H1 (cell line): ENCODE measurements around the gene OR5B3. TPM values are rescaled to one million over a fixed set of nuclear protein-coding genes. Genes with fewer than 3 reads are reported as not detected.

Experiments used
- CTCF ChIA-PET: fragments of 300-600 bp; sonication (Branson Sonifier 250); formaldehyde crosslinking; loops from one replicate; lab custom pipeline; 2021; ENCODE audit not compliant: partially characterized antibody; lab: Charles Lee
- POLR2A ChIA-PET: fragments of 300-600 bp; sonication (Branson Sonifier 250); formaldehyde crosslinking; loops from one replicate; lab custom pipeline; 2021; ENCODE audit warnings: inconsistent platforms; ENCODE audit not compliant: partially characterized antibody; lab: Charles Lee
- DNase-seq, 2 experiments: peaks; one replicate each; pipeline versions ENCODE4 v3.0.0 to v3.0.0-alpha.2; 2010 to 2022; ENCODE audit warnings: low spot score in 2 of 2, low read depth in 1 of 2, mixed read lengths in 1 of 2
- FAIRE-seq: peaks from 2 replicates; lab custom pipeline; 2011; peaks lifted over from hg19 to GRCh38; lab: Jason Lieb, UNC
- H2AFZ ChIP-seq: 2 replicates; pipeline ENCODE4 v1.8.1; 2012; ENCODE audit warnings: low read length, inconsistent platforms
- H2AK5ac ChIP-seq: 2 replicates; pipeline ENCODE4 v1.6.1; 2013; ENCODE audit warnings: low read depth, low read length
- H2BK120ac ChIP-seq: replicated peaks from 2 replicates; pipeline ENCODE3; 2013; ENCODE audit warnings: low read depth, low read length, inconsistent platforms
- H2BK12ac ChIP-seq: 2 replicates; pipeline ENCODE4 v1.6.1; 2013; ENCODE audit warnings: low read depth, low read length
- H2BK15ac ChIP-seq: 2 replicates; pipeline ENCODE4 v1.6.1; 2013; ENCODE audit warnings: low read length
- H2BK20ac ChIP-seq: 2 replicates; pipeline ENCODE4 v1.6.1; 2013; ENCODE audit warnings: low read length
- H2BK5ac ChIP-seq: 2 replicates; pipeline ENCODE4 v1.6.1; 2013; ENCODE audit warnings: low read depth, low read length
- H3K14ac ChIP-seq: 2 replicates; pipeline ENCODE4 v1.6.1; 2013; ENCODE audit warnings: inconsistent platforms; ENCODE audit not compliant: insufficient read length
- H3K18ac ChIP-seq: 2 replicates; pipeline ENCODE4 v1.6.1; 2013; ENCODE audit warnings: low read length; ENCODE audit errors: extremely low read depth
- H3K23ac ChIP-seq: 2 replicates; pipeline ENCODE4 v1.6.1; 2013; ENCODE audit warnings: inconsistent platforms; ENCODE audit not compliant: insufficient read length
- H3K23me2 ChIP-seq: 2 replicates; pipeline ENCODE4 v1.6.1; 2013; ENCODE audit warnings: low read depth, low read length
- H3K27ac ChIP-seq: 2 replicates; pipeline ENCODE4 v1.6.1; 2011; ENCODE audit warnings: low read depth, low read length, inconsistent platforms
- H3K27me3 ChIP-seq, 4 experiments: replicated peaks in 1 of 4; 1 replicate in 1 of 4; 2 replicates in 3 of 4; pipeline versions ENCODE4 v1.6.1 to v1.8.1; 2011 to 2013; ENCODE audit warnings: low read length in 3 of 4, mild to moderate bottlenecking in 3 of 4, inconsistent platforms in 2 of 4, mixed read lengths in 2 of 4, moderate library complexity in 1 of 4; ENCODE audit not compliant: control insufficient read depth in 3 of 4, insufficient read depth in 3 of 4; ENCODE audit errors: extremely low read depth in 1 of 4
- H3K36me3 ChIP-seq, 4 experiments: 2 replicates each; pipeline versions ENCODE4 v1.6.1 to v1.8.1; 2011 to 2013; ENCODE audit warnings: mild to moderate bottlenecking in 4 of 4, low read length in 3 of 4, moderate library complexity in 2 of 4, control low read depth in 1 of 4, inconsistent platforms in 1 of 4; ENCODE audit not compliant: insufficient read depth in 4 of 4, control insufficient read depth in 2 of 4
- H3K4ac ChIP-seq: replicated peaks from 2 replicates; pipeline ENCODE3; 2013; ENCODE audit warnings: low read length, low read depth, mixed read lengths, inconsistent platforms; ENCODE audit not compliant: insufficient read length
- H3K4me1 ChIP-seq, 4 experiments: replicated peaks in 1 of 4; 1 replicate in 1 of 4; 2 replicates in 3 of 4; pipeline versions ENCODE4 v1.6.1 to v1.8.1; 2011 to 2013; ENCODE audit warnings: low read length in 3 of 4, inconsistent platforms in 2 of 4, mixed read lengths in 1 of 4; ENCODE audit not compliant: insufficient read depth in 4 of 4, control insufficient read depth in 3 of 4
- H3K4me2 ChIP-seq, 2 experiments: 2 replicates each; pipeline versions ENCODE4 v1.6.1 to v1.8.1; 2011 to 2013; ENCODE audit warnings: low read depth in 2 of 2, low read length in 2 of 2, control low read depth in 1 of 2, inconsistent platforms in 1 of 2, mild to moderate bottlenecking in 1 of 2; ENCODE audit not compliant: insufficient read depth in 1 of 2
- H3K4me3 ChIP-seq, 4 experiments: fragments of 200-600, 300-600 bp in 1 of 4; sonication (generic), shearing (Covaris generic), sonication (Bioruptor Twin) in 1 of 4; 2 replicates each; pipeline versions ENCODE4 v1.5.1 to v1.8.1; 2011 to 2016; ENCODE audit warnings: low read length in 4 of 4, low read depth in 3 of 4, control low read depth in 2 of 4, inconsistent platforms in 2 of 4, mild to moderate bottlenecking in 2 of 4, mixed read lengths in 1 of 4, moderate library complexity in 1 of 4; ENCODE audit not compliant: insufficient read depth in 2 of 4; ENCODE audit errors: extremely low read depth in 1 of 4
- H3K56ac ChIP-seq: replicated peaks from 2 replicates; pipeline ENCODE3; 2013; ENCODE audit warnings: low read depth, mild to moderate bottlenecking, mixed read lengths, low read length, inconsistent platforms; ENCODE audit not compliant: insufficient read length
- H3K79me1 ChIP-seq: 2 replicates; pipeline ENCODE4 v1.6.1; 2013; ENCODE audit warnings: low read depth, low read length, control low read depth
- H3K79me2 ChIP-seq, 2 experiments: 2 replicates each; pipeline versions ENCODE4 v1.6.1 to v1.8.1; 2012 to 2013; ENCODE audit warnings: low read length in 2 of 2, mild to moderate bottlenecking in 2 of 2, inconsistent platforms in 1 of 2; ENCODE audit not compliant: insufficient read depth in 2 of 2, control insufficient read depth in 1 of 2
- H3K9ac ChIP-seq, 4 experiments: replicated peaks in 1 of 4; 1 replicate in 1 of 4; 2 replicates in 3 of 4; pipeline versions ENCODE4 v1.6.1 to v1.8.1; 2011 to 2013; ENCODE audit warnings: low read depth in 3 of 4, low read length in 3 of 4, control low read depth in 2 of 4, mild to moderate bottlenecking in 2 of 4, moderate library complexity in 2 of 4, inconsistent platforms in 1 of 4; ENCODE audit errors: extremely low read depth in 1 of 4
- H3K9me3 ChIP-seq, 2 experiments: 2 replicates each; pipeline versions ENCODE4 v1.6.1 to v1.8.1; 2012 to 2013; ENCODE audit warnings: mild to moderate bottlenecking in 2 of 2, moderate library complexity in 2 of 2, control low read depth in 1 of 2, inconsistent platforms in 1 of 2, low read depth in 1 of 2, low read length in 1 of 2, mixed read lengths in 1 of 2; ENCODE audit not compliant: insufficient read depth in 2 of 2
- H4K20me1 ChIP-seq, 2 experiments: replicated peaks in 1 of 2; 2 replicates each; pipeline versions ENCODE3 to v1.8.1; 2011 to 2013; ENCODE audit warnings: inconsistent platforms in 2 of 2, low read length in 2 of 2, mild to moderate bottlenecking in 1 of 2; ENCODE audit not compliant: insufficient read depth in 2 of 2, control insufficient read depth in 1 of 2
- H4K5ac ChIP-seq: 2 replicates; pipeline ENCODE4 v1.6.1; 2013; ENCODE audit warnings: low read length, low read depth, mixed read lengths, inconsistent platforms; ENCODE audit not compliant: insufficient read length
- H4K8ac ChIP-seq: 2 replicates; pipeline ENCODE4 v1.8.0; 2013; ENCODE audit warnings: mild to moderate bottlenecking, moderate library complexity, low read length, inconsistent platforms; ENCODE audit not compliant: insufficient read depth; ENCODE audit errors: extremely low read depth
- H4K91ac ChIP-seq: replicated peaks from 2 replicates; pipeline ENCODE3; 2013; ENCODE audit warnings: low read length, mixed read lengths, inconsistent platforms; ENCODE audit not compliant: insufficient read length
- CEBPB ChIP-seq: IDR thresholded peaks from 2 replicates; pipeline ENCODE4 v1.6.1; 2012; ENCODE audit warnings: low read depth, low read length
- MAFK ChIP-seq: IDR thresholded peaks from 2 replicates; pipeline ENCODE4 v1.6.1; 2012; ENCODE audit warnings: low read depth, mild to moderate bottlenecking, improper control_type of control experiment, low read length
- WGBS, 2 experiments: shearing (Covaris generic) in 1 of 2; methylation state at CpG; one replicate each; pipeline versions ENCODE4 v1.1.6 to v1.1.7; 2013 to 2015; ENCODE audit warnings: low lambda C conversion rate in 2 of 2, mixed read lengths in 2 of 2, inconsistent platforms in 1 of 2, low coverage in 1 of 2, missing lambda C conversion rate in 1 of 2; ENCODE audit not compliant: insufficient replicate concordance in 2 of 2, insufficient coverage in 1 of 2, insufficient read length in 1 of 2; ENCODE audit errors: extremely low coverage in 1 of 2, missing lambda C conversion rate in 1 of 2; 5-methylcytosine and 5-hydroxymethylcytosine counted together
- polyA plus RNA-seq, 7 experiments: library from polyadenylated mRNA; depleted of rRNA in 3 of 7; stranded (reverse) in 5 of 7; unstranded in 2 of 7; fragments of >200 nt in 5 of 7; fragments of 200-250 nt in 2 of 7; gene quantifications; 1 replicate in 5 of 7; 2 replicates in 1 of 7; 4 replicates in 1 of 7; pipeline versions ENCODE4 v1.2.1 to v1.2.3, GENCODE V29; 2011 to 2013; ENCODE audit warnings: missing spikeins in 2 of 7, mixed read lengths in 2 of 7
- total RNA-seq: library from RNA; stranded (reverse); fragmentation: NEBNext Ultra II Directional; extraction: Animal tissue kit (Norgen Biotek cat#: 25700); gene quantifications from 2 replicates; pipeline ENCODE4 v1.2.1, GENCODE V29; 2021

The OR5B3 gene
- total and polyA plus RNA-seq, 2 of the 8 experiments (the other 6 are each of a cell fraction or from before 2014, with no cell fraction given) = not detected

GRCh38 chr11:58446294-58446693 lies 39.6 kb upstream of the OR5B3 start:
- Histone ChIP-seq H2AK5ac (no peak overlapping the region), H3K23me2 (no peaks in the 10 kb centered on the region), H4K8ac (no peak overlapping the region), H3K27me3 (no peaks in the 10 kb centered on the region), H3K79me1 (no peaks in the 10 kb centered on the region), H2BK120ac (no peak overlapping the region), H3K4me2 (no peak overlapping the region), H3K79me2 (no peaks in the 10 kb centered on the region), H3K56ac (no peak overlapping the region), H2BK5ac (no peak overlapping the region), H3K9me3 (peaks cover 15 to 33% of the 10 kb centered on the region in 2 experiments; a peak in 2 of 4 replicates), H3K23ac (no peak overlapping the region), H2BK20ac (no peak overlapping the region), H3K4me1 (no peaks in the 10 kb centered on the region), H2BK15ac (no peak overlapping the region), H3K4me3 (no peak overlapping the region), H3K36me3 (no peaks in the 10 kb centered on the region), H2BK12ac (no peak overlapping the region), H4K5ac (no peak overlapping the region), H3K27ac (no peak overlapping the region), H2AFZ (no peak overlapping the region), H3K14ac (no peak overlapping the region), H3K18ac (no peak overlapping the region), H3K9ac (no peak overlapping the region), H4K91ac (no peak overlapping the region), H4K20me1 (no peaks in the 10 kb centered on the region), H3K4ac (no peak overlapping the region)
- ChIA-PET CTCF (no interaction called here), POLR2A (no interaction called here)
- FAIRE-seq (no peak), DNase-seq (no peak)
- WGBS, 2 experiments = 77% methylated on average over 6 of the region's 6 CpGs; no CpG with 5 or more reads in 1 of the 2 experiments
- TF ChIP-seq MAFK (no peak), CEBPB (no peak)
